ENCODE measurements around the gene MED15. TPM values are rescaled to one million over a fixed set of nuclear protein-coding genes. Genes with fewer than 3 reads are reported as not detected.

MED15 gene
- total and polyA plus RNA-seq, 2 of the 8 experiments (the other 6 are each of a cell fraction or from before 2014, with no cell fraction given) = 28.3 to 57.1 TPM

DNA sequence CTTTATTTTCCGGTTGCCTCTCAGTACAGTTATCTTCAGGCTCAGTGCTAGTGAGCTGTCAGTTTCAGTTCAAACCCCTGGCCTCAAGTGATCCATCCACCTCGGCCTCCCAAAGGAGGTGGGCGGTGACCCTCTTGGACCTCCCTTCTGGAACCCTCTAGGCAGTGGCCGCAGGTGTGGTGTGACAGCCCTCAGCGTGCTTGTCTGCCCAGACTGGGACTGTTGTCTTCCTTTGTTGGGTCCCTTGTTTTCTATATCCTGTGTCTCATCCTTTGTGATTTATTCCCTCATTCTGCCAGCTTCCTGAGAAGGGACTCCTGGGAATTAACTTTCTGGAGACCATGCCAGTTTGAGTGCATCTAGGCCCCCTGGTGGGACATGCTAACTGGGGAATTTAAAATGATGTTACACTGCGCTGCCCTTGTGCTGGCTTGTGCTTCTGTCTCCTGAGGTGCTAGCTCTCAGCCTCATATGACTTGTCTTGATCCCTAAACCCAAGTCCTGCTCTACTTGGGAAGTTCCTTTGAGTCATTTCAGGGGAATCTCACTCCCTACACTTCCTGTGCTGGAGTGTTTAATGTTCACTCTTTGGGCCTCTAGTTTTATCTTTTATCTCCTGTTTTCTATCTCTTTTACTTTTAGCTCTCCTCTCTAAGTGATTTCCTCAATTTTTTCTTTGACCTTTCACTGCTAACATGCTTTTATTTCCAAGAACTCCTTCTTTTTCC, 19.4 kb downstream of the MED15 start:
- no peak overlapping the region for H4K8ac ChIP-seq (ENCODE audit: extremely low read depth, insufficient read depth, low read length)
- H3K4ac ChIP-seq (replicated peaks; ENCODE audit: insufficient read length, low read depth, low read length) = no peak overlapping the region
- H3K4me1 ChIP-seq (replicated peaks in 1 of 4; ENCODE audit: control insufficient read depth in 3 of 4, insufficient read depth in 4 of 4, low read length in 3 of 4) = peaks cover 0 to 18% (median 13%) of the 10 kb centered on the region in 4 experiments; a peak in 5 of 7 replicates
- no peak overlapping the region for H2BK15ac ChIP-seq (ENCODE audit: low read length)
- no peak overlapping the region for H3K56ac ChIP-seq (replicated peaks; ENCODE audit: insufficient read length, low read depth, low read length)
- no peak overlapping the region for H2BK5ac ChIP-seq (ENCODE audit: low read depth, low read length)
- H3K14ac ChIP-seq (ENCODE audit: insufficient read length) = no peak overlapping the region
- H3K4me3 ChIP-seq (ENCODE audit: extremely low read depth in 1 of 4, insufficient read depth in 2 of 4, low read depth in 3 of 4, low read length in 4 of 4) = no peak overlapping the region
- no peak overlapping the region for H3K23ac ChIP-seq (ENCODE audit: insufficient read length)
- H2AFZ ChIP-seq (ENCODE audit: low read length) = no peak overlapping the region
- H4K20me1 ChIP-seq (replicated peaks in 1 of 2; ENCODE audit: control insufficient read depth in 1 of 2, insufficient read depth in 2 of 2, low read length in 2 of 2) = peaks cover 14 to 15% of the 10 kb centered on the region in 2 experiments
- no peak overlapping the region for H4K91ac ChIP-seq (replicated peaks; ENCODE audit: insufficient read length, low read length)
- H3K23me2 ChIP-seq (ENCODE audit: low read depth, low read length) = peaks cover 3% of the 10 kb centered on the region; the same call in 1 of the 2 replicates
- H3K27me3 ChIP-seq (replicated peaks in 1 of 4; ENCODE audit: control insufficient read depth in 3 of 4, extremely low read depth in 1 of 4, insufficient read depth in 3 of 4, low read length in 3 of 4) = no peaks in the 10 kb centered on the region
- H3K9me3 ChIP-seq (ENCODE audit: insufficient read depth in 2 of 2, low read depth in 1 of 2, low read length in 1 of 2) = peaks cover 0 to 3% of the 10 kb centered on the region in 2 experiments; a peak in 1 of 4 replicates
- no peak overlapping the region; a peak in 1 of 7 replicates for H3K9ac ChIP-seq (replicated peaks in 1 of 4; ENCODE audit: extremely low read depth in 1 of 4, low read depth in 3 of 4, low read length in 3 of 4)
- H4K5ac ChIP-seq (ENCODE audit: insufficient read length, low read depth, low read length) = no peak overlapping the region
- WGBS, 2 experiments (ENCODE audit: extremely low coverage in 1 of 2, insufficient coverage in 1 of 2, insufficient read length in 1 of 2, insufficient replicate concordance in 2 of 2, low coverage in 1 of 2, low lambda C conversion rate in 2 of 2, missing lambda C conversion rate in 1 of 2) = 76% methylated on average over 6 of the region's 6 CpGs; no CpG with 5 or more reads in 1 of the 2 experiments
- DNase-seq (ENCODE audit: low read depth in 1 of 2, low spot score in 2 of 2) = no peak
- no peak overlapping the region for H2BK12ac ChIP-seq (ENCODE audit: low read depth, low read length)
- H3K4me2 ChIP-seq (ENCODE audit: insufficient read depth in 1 of 2, low read depth in 2 of 2, low read length in 2 of 2) = no peak overlapping the region
- H3K79me2 ChIP-seq (ENCODE audit: control insufficient read depth in 1 of 2, insufficient read depth in 2 of 2, low read length in 2 of 2) = peaks cover 8 to 57% of the 10 kb centered on the region in 2 experiments
- peaks cover 0 to 7% (median 5%) of the 10 kb centered on the region in 4 experiments; a peak in 4 of 8 replicates for H3K36me3 ChIP-seq (ENCODE audit: control insufficient read depth in 2 of 4, insufficient read depth in 4 of 4, low read length in 3 of 4)
- no peak overlapping the region for H2BK120ac ChIP-seq (replicated peaks; ENCODE audit: low read depth, low read length)
- H3K79me1 ChIP-seq (ENCODE audit: low read depth, low read length) = peaks cover 30% of the 10 kb centered on the region
- CTCF ChIA-PET (ENCODE audit: partially characterized antibody) = interaction anchor here (1.0 to 1.7 kb wide), 8 partner anchors 8 to 277 kb away, joined by 3 to 4 read pairs (median 4); no protein-coding TSS in a partner anchor
- FAIRE-seq = no peak
- H3K18ac ChIP-seq (ENCODE audit: extremely low read depth, low read length) = no peak overlapping the region
- no peak overlapping the region for H2BK20ac ChIP-seq (ENCODE audit: low read length)
- no peak overlapping the region for H3K27ac ChIP-seq (ENCODE audit: low read depth, low read length)
- H2AK5ac ChIP-seq (ENCODE audit: low read depth, low read length) = no peak overlapping the region
- POLR2A ChIA-PET (ENCODE audit: partially characterized antibody) = interaction anchor here (1.1 to 1.9 kb wide), 2 partner anchors 8 to 19 kb away, joined by 3 to 4 read pairs; partner anchors contain the start of gene MED15
- TF ChIP-seq POLR2AphosphoS5 (IDR thresholded peaks at IDR 0.05; ENCODE audit: low read depth, low read length) = no peak
- TF ChIP-seq BRCA1 (IDR thresholded peaks at IDR 0.05; ENCODE audit: low read depth, low read length) = no peak
- TF ChIP-seq KDM4A (IDR thresholded peaks at IDR 0.05; ENCODE audit: low read depth, low read length, severe bottlenecking) = no peak
- no peak for TF ChIP-seq NRF1 (IDR thresholded peaks at IDR 0.05; ENCODE audit: low read depth, low read length)
- TF ChIP-seq TAF7 (optimal IDR thresholded peaks at IDR 0.05; ENCODE audit: borderline replicate concordance, low read depth, low read length) = no peak
- no peak for TF ChIP-seq EZH2 (IDR thresholded peaks at IDR 0.05; ENCODE audit: low read depth, low read length, severe bottlenecking)
- no peak for TF ChIP-seq JUND (IDR thresholded peaks at IDR 0.05; ENCODE audit: low read length)
- no peak for TF ChIP-seq KDM1A (IDR thresholded peaks at IDR 0.05; ENCODE audit: borderline replicate concordance, low read length)
- no peak for TF ChIP-seq CTBP2 (IDR thresholded peaks at IDR 0.05; ENCODE audit: borderline replicate concordance, insufficient read depth, insufficient read length, low read length)
- no peak for TF ChIP-seq SIRT6 (IDR thresholded peaks at IDR 0.05; ENCODE audit: low read length)
- no peak for TF ChIP-seq CEBPB (IDR thresholded peaks at IDR 0.05; ENCODE audit: low read depth, low read length)

Measured in H1 (cell line).